PC-3 (cell line): Measurements from ENCODE around the gene MAFB. TPM values are rescaled to one million over a fixed set of nuclear protein-coding genes. Genes with fewer than 3 reads are reported as not detected.

Experiments used
- ATAC-seq: fragments of 200-7000 bp; cut with Tn5 transposase; 2 replicates; pipeline ENCODE4 v1.9.1; 2020; ENCODE audit warnings: mild to moderate bottlenecking, moderate library complexity
- BruUV-seq: library from RNA; stranded (reverse); fragments of 400-500 nt; replicated peaks from 2 replicates; lab custom pipeline; 2021; lab: Mats Ljungman, UMichigan
- CTCF ChIA-PET: fragments of 300-600 bp; sonication (Branson Sonifier 250); formaldehyde crosslinking; loops from one replicate; lab custom pipeline; 2022; ENCODE audit warnings: antibody characterized with exemption; lab: Charles Lee
- POLR2A ChIA-PET: fragments of 300-600 bp; sonication (Branson Sonifier 250); formaldehyde crosslinking; loops from one replicate; lab custom pipeline; 2022; ENCODE audit warnings: antibody characterized with exemption; ENCODE audit not compliant: unreplicated experiment; lab: Charles Lee
- DNase-seq: peaks from one replicate; pipeline ENCODE4 v3.0.0-alpha.2; 2015
- H2AFZ ChIP-seq: fragments of 300-600 bp; sonication (generic); 2 replicates; pipeline ENCODE4 v1.6.0; 2016; ENCODE audit warnings: antibody characterized with exemption, low read length
- H3F3A ChIP-seq: fragments of 300-600 bp; sonication (generic); one replicate; pipeline ENCODE4 v1.6.0; 2017; ENCODE audit warnings: antibody characterized with exemption, low read length, control low read depth, mild to moderate bottlenecking; ENCODE audit not compliant: unreplicated experiment
- H3K27ac ChIP-seq: fragments of 300-600 bp; sonication (generic); 2 replicates; pipeline ENCODE4 v1.5.1; 2016; ENCODE audit warnings: mild to moderate bottlenecking, low read length
- H3K27me3 ChIP-seq: fragments of 300-600 bp; sonication (generic); 2 replicates; pipeline ENCODE4 v1.6.1; 2016; ENCODE audit warnings: low read length, mixed read lengths
- H3K36me3 ChIP-seq: fragments of 300-600 bp; sonication (generic); 2 replicates; pipeline ENCODE4 v1.6.1; 2016; ENCODE audit warnings: low read depth, mixed run types, low read length, mixed read lengths
- H3K4me1 ChIP-seq: fragments of 300-600 bp; sonication (generic); 2 replicates; pipeline ENCODE4 v1.5.1; 2016; ENCODE audit warnings: low read length; ENCODE audit not compliant: insufficient read depth
- H3K4me2 ChIP-seq: fragments of 300-600 bp; sonication (generic); 2 replicates; pipeline ENCODE4 v1.6.0; 2016; ENCODE audit warnings: low read length
- H3K4me3 ChIP-seq: fragments of 300-600 bp; sonication (generic); 2 replicates; pipeline ENCODE4 v1.5.1; 2016; ENCODE audit warnings: mild to moderate bottlenecking, low read length, mixed read lengths
- H3K79me2 ChIP-seq: fragments of 300-600 bp; sonication (generic); 2 replicates; pipeline ENCODE4 v1.6.1; 2017; ENCODE audit warnings: low read length, mixed read lengths
- H3K9ac ChIP-seq: fragments of 300-600 bp; sonication (generic); 2 replicates; pipeline ENCODE4 v1.6.0; 2016; ENCODE audit warnings: mild to moderate bottlenecking, low read length
- H3K9me2 ChIP-seq: fragments of 300-600 bp; sonication (generic); replicated peaks from 2 replicates; pipeline ENCODE4 v1.6.1; 2016; ENCODE audit warnings: mixed run types, low read length, mixed read lengths
- H3K9me3 ChIP-seq: fragments of 300-600 bp; sonication (generic); 2 replicates; pipeline ENCODE4 v1.6.1; 2016; ENCODE audit warnings: low read length, mixed read lengths
- H4K20me1 ChIP-seq: fragments of 300-600 bp; sonication (generic); 2 replicates; pipeline ENCODE4 v1.6.1; 2016; ENCODE audit warnings: low read length, mixed read lengths
- EZH2 ChIP-seq: fragments of 300-600 bp; sonication (generic); IDR thresholded peaks from one replicate; pipeline ENCODE4 v1.6.1; 2017; ENCODE audit warnings: antibody characterized with exemption, mild to moderate bottlenecking, low read length; ENCODE audit not compliant: unreplicated experiment
- EZH2phosphoT487 ChIP-seq: fragments of 300-600 bp; sonication (generic); IDR thresholded peaks from 2 replicates; pipeline ENCODE4 v1.6.1; 2018; ENCODE audit warnings: mild to moderate bottlenecking, antibody characterized with exemption, low read length, borderline replicate concordance
- intact Hi-C: fragments of 100-400 bp; cut with micrococcal nuclease; formaldehyde crosslinking; loops from 2 replicates; pipeline ENCODE4 v1.9.0; 2023
- total RNA-seq: library from RNA; depleted of rRNA; stranded (reverse); fragments of >200 nt; gene quantifications from 2 replicates; pipeline ENCODE4 v1.2.3, GENCODE V29; 2014
- TF ChIP-seq, protein P1 (sequence below): fragments of 300-600 bp; sonication (generic); conservative IDR thresholded peaks from 2 replicates; pipeline ENCODE4 v1.5.1; 2017; ENCODE audit warnings: antibody characterized with exemption, low read depth, mild to moderate bottlenecking, low read length

MAFB gene
- total RNA-seq, 1 experiment from 2014 or later: 0.04 TPM

DNA sequence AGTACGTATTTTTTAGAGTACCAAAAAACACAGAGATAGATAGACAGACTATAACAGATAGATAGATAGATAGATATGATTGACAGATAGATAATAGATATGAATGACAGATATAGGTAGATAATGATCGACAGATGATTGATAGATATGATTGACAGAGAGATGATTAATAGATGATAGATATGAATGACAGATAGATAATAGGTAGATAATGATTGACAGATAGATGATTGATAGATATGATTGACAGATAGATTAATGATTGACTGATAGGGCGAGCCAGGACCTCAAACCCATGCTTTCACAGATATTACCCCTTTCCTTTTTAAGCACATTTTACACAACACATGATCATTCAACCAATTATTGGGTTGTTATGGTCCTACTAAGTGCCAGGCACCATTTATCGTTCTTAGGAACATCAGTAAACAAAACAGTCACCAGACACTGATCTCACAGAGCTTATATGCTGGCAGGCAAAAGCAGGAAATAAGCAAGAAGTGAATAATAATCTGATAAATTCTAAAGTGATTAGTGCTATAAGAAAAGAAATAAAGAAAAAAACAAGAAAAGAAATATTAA, 11.6 kb downstream of the MAFB start:
- DNase-seq (no peak), ATAC-seq (no peak)
- H3K27ac ChIP-seq: no peak overlapping the region
- no peak overlapping the region for H2AFZ ChIP-seq
- H3K9ac ChIP-seq: no peak overlapping the region
- H3K4me3 ChIP-seq: no peak overlapping the region
- TF ChIP-seq, protein P1, sequence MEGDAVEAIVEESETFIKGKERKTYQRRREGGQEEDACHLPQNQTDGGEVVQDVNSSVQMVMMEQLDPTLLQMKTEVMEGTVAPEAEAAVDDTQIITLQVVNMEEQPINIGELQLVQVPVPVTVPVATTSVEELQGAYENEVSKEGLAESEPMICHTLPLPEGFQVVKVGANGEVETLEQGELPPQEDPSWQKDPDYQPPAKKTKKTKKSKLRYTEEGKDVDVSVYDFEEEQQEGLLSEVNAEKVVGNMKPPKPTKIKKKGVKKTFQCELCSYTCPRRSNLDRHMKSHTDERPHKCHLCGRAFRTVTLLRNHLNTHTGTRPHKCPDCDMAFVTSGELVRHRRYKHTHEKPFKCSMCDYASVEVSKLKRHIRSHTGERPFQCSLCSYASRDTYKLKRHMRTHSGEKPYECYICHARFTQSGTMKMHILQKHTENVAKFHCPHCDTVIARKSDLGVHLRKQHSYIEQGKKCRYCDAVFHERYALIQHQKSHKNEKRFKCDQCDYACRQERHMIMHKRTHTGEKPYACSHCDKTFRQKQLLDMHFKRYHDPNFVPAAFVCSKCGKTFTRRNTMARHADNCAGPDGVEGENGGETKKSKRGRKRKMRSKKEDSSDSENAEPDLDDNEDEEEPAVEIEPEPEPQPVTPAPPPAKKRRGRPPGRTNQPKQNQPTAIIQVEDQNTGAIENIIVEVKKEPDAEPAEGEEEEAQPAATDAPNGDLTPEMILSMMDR: no peak
- no peak for TF ChIP-seq EZH2phosphoT487
- no peaks in the 10 kb centered on the region for H3K79me2 ChIP-seq
- H3F3A ChIP-seq: no peaks in the 10 kb centered on the region
- ChIA-PET CTCF (no interaction called here), POLR2A (no interaction called here)
- H4K20me1 ChIP-seq: no peaks in the 10 kb centered on the region
- no TSS peak for BruUV-seq
- H3K4me2 ChIP-seq: no peak overlapping the region
- no peaks in the 10 kb centered on the region for H3K4me1 ChIP-seq
- H3K9me3 ChIP-seq: no peaks in the 10 kb centered on the region
- H3K27me3 ChIP-seq: peaks cover 31% of the 10 kb centered on the region
- no peaks in the 10 kb centered on the region for H3K36me3 ChIP-seq
- no peaks in the 10 kb centered on the region for H3K9me2 ChIP-seq
- intact Hi-C loops: no loop called here

DNA sequence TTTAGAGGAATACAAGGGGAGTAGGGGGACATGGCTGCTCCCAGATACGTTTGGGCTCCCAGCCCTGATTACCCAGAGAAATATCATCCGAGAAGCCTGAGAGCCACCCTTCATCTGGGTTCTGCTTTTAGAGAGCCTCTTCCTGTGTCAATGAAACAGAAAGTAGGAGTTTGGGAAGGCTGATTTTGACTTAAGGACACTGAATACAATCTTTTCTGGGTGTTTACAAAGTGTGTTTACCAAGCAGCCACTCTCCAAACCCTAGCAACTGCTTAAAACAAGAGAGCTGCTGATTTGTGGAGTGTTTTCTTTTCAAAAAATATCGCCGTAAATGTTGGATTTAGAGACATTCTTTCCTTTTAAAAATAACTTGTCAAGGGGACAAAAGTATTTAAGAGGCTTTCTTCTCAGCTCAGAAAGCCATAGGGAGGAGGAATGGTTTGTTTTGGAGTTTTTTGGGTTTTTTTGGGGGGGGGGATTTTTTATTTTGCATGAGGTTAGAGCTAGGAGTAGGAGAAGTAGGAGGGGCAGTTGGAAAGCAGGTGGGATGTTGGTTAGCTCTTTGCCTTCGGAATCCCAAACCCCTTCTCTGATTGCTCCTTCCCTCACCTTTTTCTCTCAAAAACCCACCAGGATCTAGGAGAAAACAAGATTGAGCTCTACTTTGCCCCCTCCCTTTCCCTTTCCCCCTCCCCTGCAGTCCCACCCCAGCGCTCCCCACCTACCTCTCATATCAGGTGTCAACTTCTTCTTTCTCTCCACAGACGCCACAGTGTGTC, 12.4 kb downstream of the MAFB start:
- TF ChIP-seq EZH2phosphoT487 (no peak), EZH2 (no peak)
- TF ChIP-seq, protein P1: no peak
- ChIA-PET CTCF (interaction anchor here (0.6 kb wide), 1 partner anchor 1818 kb away, joined by 4 read pairs; no protein-coding TSS in a partner anchor), POLR2A (interaction anchor here (0.5 kb wide), 1 partner anchor 1691 kb away, joined by 6 read pairs; no protein-coding TSS in a partner anchor)
- no peaks in the 10 kb centered on the region for H3F3A ChIP-seq
- peaks cover 24% of the 10 kb centered on the region for H3K27me3 ChIP-seq
- H3K27ac ChIP-seq: no peak overlapping the region
- no peaks in the 10 kb centered on the region for H3K9me2 ChIP-seq
- BruUV-seq: no TSS peak
- H3K36me3 ChIP-seq: no peaks in the 10 kb centered on the region
- H3K4me1 ChIP-seq: no peaks in the 10 kb centered on the region
- intact Hi-C loops: no loop called here
- no peak overlapping the region for H3K4me3 ChIP-seq
- H4K20me1 ChIP-seq: no peaks in the 10 kb centered on the region
- no peaks in the 10 kb centered on the region for H3K9me3 ChIP-seq
- H3K4me2 ChIP-seq: no peak overlapping the region
- no peak overlapping the region for H2AFZ ChIP-seq
- ATAC-seq (no peak), DNase-seq (no peak)
- no peak overlapping the region for H3K9ac ChIP-seq
- no peaks in the 10 kb centered on the region for H3K79me2 ChIP-seq

GRCh38 chr20:40675599-40676221, 13.3 kb downstream of the MAFB start:
- Histone ChIP-seq H3K79me2 (no peaks in the 10 kb centered on the region), H3K9ac (no peak overlapping the region), H3K9me3 (no peaks in the 10 kb centered on the region), H2AFZ (no peak overlapping the region), H3K27ac (no peak overlapping the region), H3K4me1 (no peaks in the 10 kb centered on the region), H3K4me2 (no peak overlapping the region), H3K4me3 (no peak overlapping the region), H3K27me3 (peaks cover 22% of the 10 kb centered on the region), H3F3A (no peaks in the 10 kb centered on the region), H3K36me3 (no peaks in the 10 kb centered on the region), H3K9me2 (no peaks in the 10 kb centered on the region), H4K20me1 (no peaks in the 10 kb centered on the region)
- TF ChIP-seq EZH2: no peak
- TF ChIP-seq EZH2phosphoT487: no peak
- TF ChIP-seq, protein P1: no peak
- ChIA-PET CTCF (no interaction called here), POLR2A (no interaction called here)
- DNase-seq (no peak), ATAC-seq (no peak)
- BruUV-seq: no TSS peak
- intact Hi-C loops: no loop called here
